IMR-90 (cell line): ENCODE measurements around the gene CRYGS.

ENCODE experiments used
- CEBPB ChIP-seq: IDR thresholded peaks from 2 replicates; pipeline ENCODE4 v1.6.1; 2012; ENCODE audit warnings: low read depth, low read length, improper control_type of control experiment
- CTCF ChIP-seq: conservative IDR thresholded peaks from 2 replicates; pipeline ENCODE4 v1.5.1; 2012; ENCODE audit warnings: mild to moderate bottlenecking, low read depth, low read length, improper control_type of control experiment
- POLR2A ChIP-seq: IDR thresholded peaks from 2 replicates; pipeline ENCODE4 v1.6.1; 2012; ENCODE audit warnings: mild to moderate bottlenecking, low read depth, low read length
- RFX5 ChIP-seq: IDR thresholded peaks from 2 replicates; pipeline ENCODE4 v1.8.0; 2012; ENCODE audit warnings: low read depth, mild to moderate bottlenecking, low read length, moderate library complexity

- no peak for TF ChIP-seq CTCF
- no peak for TF ChIP-seq POLR2A
- TF ChIP-seq RFX5: no peak
- no peak for TF ChIP-seq CEBPB
Observed at GRCh38 chr3:186534113-186534669, 10.0 kb downstream of the CRYGS start.
